Neural cell (in vitro differentiated cells): Measurements from ENCODE around the gene APMAP.

Source experiments
- CTCF ChIP-seq: fragments of 450-650 bp; IDR thresholded peaks from 2 replicates; pipeline ENCODE4 v1.5.1; 2014; ENCODE audit warnings: antibody characterized with exemption, mild to moderate bottlenecking, moderate library complexity; ENCODE audit not compliant: poor library complexity, severe bottlenecking
- EP300 ChIP-seq: fragments of 450-650 bp; conservative IDR thresholded peaks from 2 replicates; pipeline ENCODE4 v1.6.1; 2014; ENCODE audit warnings: antibody characterized with exemption, mild to moderate bottlenecking, moderate library complexity; ENCODE audit not compliant: poor library complexity, severe bottlenecking
- EZH2 ChIP-seq: fragments of 200-600, 300-800 bp; shearing (Covaris generic), sonication (generic); IDR thresholded peaks from 2 replicates; pipeline ENCODE4 v1.6.1; 2014; ENCODE audit warnings: antibody characterized with exemption, low read length, borderline replicate concordance, mild to moderate bottlenecking; ENCODE audit not compliant: insufficient read depth, poor library complexity, severe bottlenecking
- MXI1 ChIP-seq: fragments of 450-650 bp; conservative IDR thresholded peaks from 2 replicates; pipeline ENCODE4 v1.6.1; 2014; ENCODE audit warnings: antibody characterized with exemption, mild to moderate bottlenecking; ENCODE audit not compliant: poor library complexity, severe bottlenecking
- POLR2AphosphoS5 ChIP-seq: IDR thresholded peaks from 2 replicates; pipeline ENCODE4 v1.6.1; 2012
- RAD21 ChIP-seq: fragments of 450-650 bp; conservative IDR thresholded peaks from 2 replicates; pipeline ENCODE4 v1.6.1; 2014; ENCODE audit warnings: antibody characterized with exemption, mild to moderate bottlenecking, moderate library complexity
- REST ChIP-seq: IDR thresholded peaks from 2 replicates; pipeline ENCODE4 v1.6.1; 2012; ENCODE audit warnings: borderline replicate concordance
- TAF1 ChIP-seq: IDR thresholded peaks from 2 replicates; pipeline ENCODE4 v1.6.1; 2012; ENCODE audit warnings: low read depth

- TF ChIP-seq REST, result no peak
- no peak for TF ChIP-seq CTCF
- TF ChIP-seq RAD21, result no peak
- no peak for TF ChIP-seq EZH2
- TF ChIP-seq MXI1, result no peak
- TF ChIP-seq POLR2AphosphoS5, result no peak
- TF ChIP-seq EP300, result no peak
- TF ChIP-seq TAF1, result no peak
These were observed 40.9 kb downstream of the APMAP start for GRCh38 chr20:24951536-24952083.
